Mammary epithelial cell (primary cell): Measurements from ENCODE around the gene WASL.

Experiments used
- CTCF ChIP-seq, 2 donors: IDR thresholded peaks in 1 of 2; conservative IDR thresholded peaks in 1 of 2; 2 replicates each; pipeline ENCODE4 v1.5.1; 2011 to 2012; ENCODE audit warnings: inconsistent platforms in 2 of 2, low read length in 2 of 2, mild to moderate bottlenecking in 2 of 2, control low read depth in 1 of 2, low read depth in 1 of 2; ENCODE audit not compliant: insufficient read depth in 1 of 2; ENCODE audit errors: extremely low read depth in 1 of 2
- EZH2 ChIP-seq: IDR thresholded peaks from 2 replicates; pipeline ENCODE4 v1.6.1; 2012; ENCODE audit warnings: low read length, inconsistent platforms, borderline replicate concordance

- TF ChIP-seq CTCF (conservative IDR thresholded peaks at IDR 0.05 in 1 of 2, IDR thresholded peaks at IDR 0.05 in 1 of 2; ENCODE audit: extremely low read depth in 1 of 2, insufficient read depth in 1 of 2, low read depth in 1 of 2, low read length in 2 of 2): no peak
- TF ChIP-seq EZH2: no peak
These were observed 10.0 kb downstream of the WASL start for GRCh38 chr7:123738808-123739207.
